H9 (cell line): ENCODE results near the gene NPNT. TPM values are rescaled to one million over a fixed set of nuclear protein-coding genes. Genes with fewer than 3 reads are reported as not detected.

ENCODE experiments used
- DNase-seq: peaks from one replicate; pipeline ENCODE4 v3.0.0-alpha.2; 2017
- H2AFZ ChIP-seq: one replicate; pipeline ENCODE4 v1.6.1; 2013; ENCODE audit warnings: mild to moderate bottlenecking, low read length, control low read depth, moderate library complexity
- H2AK5ac ChIP-seq: 2 replicates; pipeline ENCODE4 v1.6.1; 2013; ENCODE audit warnings: low read length, control low read depth, mixed read lengths; ENCODE audit not compliant: insufficient read length
- H2BK120ac ChIP-seq: one replicate; pipeline ENCODE4 v1.6.1; 2013; ENCODE audit warnings: low read depth, mild to moderate bottlenecking, low read length, control low read depth, inconsistent platforms; ENCODE audit not compliant: poor library complexity, severe bottlenecking
- H2BK12ac ChIP-seq: 2 replicates; pipeline ENCODE4 v1.6.1; 2013; ENCODE audit warnings: low read length, control low read depth, mixed read lengths, low read depth; ENCODE audit not compliant: insufficient read length
- H2BK15ac ChIP-seq: 2 replicates; pipeline ENCODE4 v1.6.1; 2013; ENCODE audit warnings: low read depth, low read length, control low read depth
- H2BK20ac ChIP-seq: one replicate; pipeline ENCODE4 v1.6.1; 2013; ENCODE audit warnings: low read depth, mild to moderate bottlenecking, low read length, control low read depth, inconsistent platforms; ENCODE audit not compliant: poor library complexity, severe bottlenecking
- H2BK5ac ChIP-seq: 2 replicates; pipeline ENCODE4 v1.6.1; 2013; ENCODE audit warnings: low read length, control low read depth, mixed read lengths; ENCODE audit not compliant: insufficient read length
- H3K14ac ChIP-seq: 2 replicates; pipeline ENCODE4 v1.6.1; 2013; ENCODE audit warnings: low read length, control low read depth; ENCODE audit not compliant: insufficient read depth
- H3K18ac ChIP-seq: 2 replicates; pipeline ENCODE4 v1.6.1; 2013; ENCODE audit warnings: low read depth, mild to moderate bottlenecking, mixed read lengths, low read length, control low read depth; ENCODE audit not compliant: insufficient read length
- H3K23ac ChIP-seq: 2 replicates; pipeline ENCODE4 v1.6.1; 2013; ENCODE audit warnings: low read length, control low read depth, mixed read lengths, low read depth; ENCODE audit not compliant: insufficient read length
- H3K23me2 ChIP-seq: 2 replicates; pipeline ENCODE4 v1.6.1; 2013; ENCODE audit warnings: low read depth, mild to moderate bottlenecking, mixed read lengths, low read length, control low read depth; ENCODE audit not compliant: insufficient read length, poor library complexity, severe bottlenecking
- H3K27ac ChIP-seq: 2 replicates; pipeline ENCODE4 v1.5.1; 2013; ENCODE audit warnings: low read length, control low read depth, mixed read lengths, low read depth; ENCODE audit not compliant: insufficient read length
- H3K27me3 ChIP-seq: 2 replicates; pipeline ENCODE4 v1.6.1; 2013; ENCODE audit warnings: low read length, control low read depth, inconsistent platforms; ENCODE audit not compliant: insufficient read depth
- H3K4ac ChIP-seq: 2 replicates; pipeline ENCODE4 v1.6.1; 2013; ENCODE audit warnings: low read depth, mild to moderate bottlenecking, control low read depth, inconsistent platforms, low read length, moderate library complexity
- H3K4me1 ChIP-seq: 2 replicates; pipeline ENCODE4 v1.6.1; 2013; ENCODE audit warnings: low read length, control low read depth, inconsistent platforms; ENCODE audit not compliant: insufficient read depth
- H3K4me2 ChIP-seq: 2 replicates; pipeline ENCODE4 v1.6.1; 2013; ENCODE audit warnings: low read length, control low read depth, mixed read lengths; ENCODE audit not compliant: insufficient read length, insufficient read depth
- H3K56ac ChIP-seq: 2 replicates; pipeline ENCODE4 v1.6.1; 2013; ENCODE audit warnings: low read depth, mild to moderate bottlenecking, mixed read lengths, low read length, control low read depth; ENCODE audit not compliant: insufficient read length
- H3K79me1 ChIP-seq: 2 replicates; pipeline ENCODE4 v1.6.1; 2013; ENCODE audit warnings: low read depth, mild to moderate bottlenecking, moderate library complexity, low read length, control low read depth, inconsistent platforms; ENCODE audit not compliant: insufficient read depth, poor library complexity, severe bottlenecking
- H3K79me2 ChIP-seq: 2 replicates; pipeline ENCODE4 v1.6.1; 2013; ENCODE audit warnings: low read length, control low read depth, inconsistent platforms; ENCODE audit not compliant: insufficient read depth
- H3K9ac ChIP-seq: 2 replicates; pipeline ENCODE4 v1.6.1; 2013; ENCODE audit warnings: low read length, control low read depth, mixed read lengths; ENCODE audit not compliant: insufficient read length; ENCODE audit errors: extremely low read depth
- H3K9me3 ChIP-seq: one replicate; pipeline ENCODE4 v1.6.1; 2013; ENCODE audit warnings: low read depth, low read length, inconsistent platforms; ENCODE audit not compliant: control insufficient read depth
- H3T11ph ChIP-seq: one replicate; pipeline ENCODE4 v1.6.1; 2013; ENCODE audit warnings: mild to moderate bottlenecking, low read length, control low read depth, inconsistent platforms
- H4K20me1 ChIP-seq: one replicate; pipeline ENCODE4 v1.6.1; 2013; ENCODE audit not compliant: control insufficient read depth, insufficient read length, insufficient read depth
- H4K5ac ChIP-seq: 2 replicates; pipeline ENCODE4 v1.6.1; 2013; ENCODE audit warnings: low read depth, mild to moderate bottlenecking, mixed read lengths, low read length, control low read depth; ENCODE audit not compliant: insufficient read length
- H4K8ac ChIP-seq: replicated peaks from 2 replicates; pipeline ENCODE4 v1.6.1; 2013; ENCODE audit warnings: low read length, control low read depth, mixed read lengths, low read depth; ENCODE audit not compliant: insufficient read length
- H4K91ac ChIP-seq: 2 replicates; pipeline ENCODE4 v1.6.1; 2013; ENCODE audit warnings: low read depth, mild to moderate bottlenecking, moderate library complexity, mixed read lengths, low read length, control low read depth; ENCODE audit not compliant: insufficient read length
- H3K27ac Mint-ChIP-seq, 3 experiments: 2 replicates in 2 of 3; 3 replicates in 1 of 3; pipeline ENCODE4 v1.8.0; 2020 to 2021; ENCODE audit warnings: mixed read lengths in 3 of 3, mild to moderate bottlenecking in 1 of 3, moderate library complexity in 1 of 3
- H3K27me3 Mint-ChIP-seq: 2 replicates; pipeline ENCODE4 v1.8.0; 2021; ENCODE audit warnings: low read depth, mild to moderate bottlenecking, moderate library complexity, mixed read lengths
- H3K36me3 Mint-ChIP-seq, 3 experiments: 2 replicates in 2 of 3; 3 replicates in 1 of 3; pipeline ENCODE4 v1.8.0; 2020 to 2021; ENCODE audit warnings: low read depth in 3 of 3, mixed read lengths in 3 of 3; ENCODE audit not compliant: insufficient read depth in 1 of 3
- H3K4me1 Mint-ChIP-seq, 2 experiments: 2 replicates each; pipeline ENCODE4 v1.8.0; 2020; ENCODE audit warnings: mixed read lengths in 2 of 2
- H3K4me3 Mint-ChIP-seq, 2 experiments: 2 replicates in 1 of 2; 3 replicates in 1 of 2; pipeline ENCODE4 v1.8.0; 2020 to 2021; ENCODE audit warnings: mild to moderate bottlenecking in 2 of 2, mixed read lengths in 2 of 2, moderate library complexity in 1 of 2
- H3K9me3 Mint-ChIP-seq, 2 experiments: 2 replicates in 1 of 2; 3 replicates in 1 of 2; pipeline ENCODE4 v1.8.0; 2020; ENCODE audit warnings: mild to moderate bottlenecking in 2 of 2, mixed read lengths in 2 of 2, moderate library complexity in 1 of 2
- WGBS: extraction: QIAGEN DNeasy Blood & Tissue Kit; methylation state at CpG from one replicate; pipeline ENCODE4 v1.1.7; 2013; ENCODE audit warnings: missing lambda C conversion rate, low lambda C conversion rate, mixed read lengths; ENCODE audit not compliant: insufficient read length; ENCODE audit errors: extremely low coverage; 5-methylcytosine and 5-hydroxymethylcytosine counted together
- total RNA-seq: library from RNA; stranded (reverse); gene quantifications from 2 replicates; pipeline ENCODE4 v1.2.1, GENCODE V29; 2021
- TF ChIP-seq, protein P1 (sequence below): fragments of 200-600 bp; sonication (generic); conservative IDR thresholded peaks from 3 replicates; pipeline ENCODE4 v1.8.0; 2021; ENCODE audit warnings: antibody characterized with exemption, mild to moderate bottlenecking

Gene NPNT
- total RNA-seq, 1 experiment from 2014 or later: 0.37 TPM

DNA sequence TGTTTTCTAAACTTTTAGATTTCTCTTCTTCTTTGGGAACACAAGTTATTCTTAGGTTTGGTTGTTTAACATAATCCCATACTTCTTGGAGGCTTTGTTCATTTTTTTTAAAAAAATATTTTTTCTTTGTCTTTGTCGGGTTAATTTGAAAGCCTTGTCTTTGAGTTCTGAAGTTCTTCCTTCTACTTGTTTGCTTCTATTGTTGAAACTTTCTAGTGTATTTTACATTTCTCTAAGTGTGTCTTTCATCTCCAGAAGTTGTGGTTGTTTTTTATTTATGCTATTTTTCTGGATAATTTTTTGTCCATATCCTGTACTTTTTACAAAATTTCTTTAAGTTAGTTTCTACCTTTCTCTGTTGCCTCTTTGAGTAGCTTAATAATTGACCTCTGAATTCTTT, 116.1 kb downstream of the NPNT start:
- no CpG with 5 or more reads among the region's 1 CpG for WGBS

More for the DNA sequence above, 116.1 kb downstream of the NPNT start:
- no peaks in the 10 kb centered on the region for H3K79me2 ChIP-seq
- no peak overlapping the region for H4K91ac ChIP-seq
- no peak overlapping the region for H2AFZ ChIP-seq
- H2BK15ac ChIP-seq: no peak overlapping the region
- H4K8ac ChIP-seq: no peak overlapping the region
- no peak overlapping the region for H3T11ph ChIP-seq
- TF ChIP-seq, protein P1, sequence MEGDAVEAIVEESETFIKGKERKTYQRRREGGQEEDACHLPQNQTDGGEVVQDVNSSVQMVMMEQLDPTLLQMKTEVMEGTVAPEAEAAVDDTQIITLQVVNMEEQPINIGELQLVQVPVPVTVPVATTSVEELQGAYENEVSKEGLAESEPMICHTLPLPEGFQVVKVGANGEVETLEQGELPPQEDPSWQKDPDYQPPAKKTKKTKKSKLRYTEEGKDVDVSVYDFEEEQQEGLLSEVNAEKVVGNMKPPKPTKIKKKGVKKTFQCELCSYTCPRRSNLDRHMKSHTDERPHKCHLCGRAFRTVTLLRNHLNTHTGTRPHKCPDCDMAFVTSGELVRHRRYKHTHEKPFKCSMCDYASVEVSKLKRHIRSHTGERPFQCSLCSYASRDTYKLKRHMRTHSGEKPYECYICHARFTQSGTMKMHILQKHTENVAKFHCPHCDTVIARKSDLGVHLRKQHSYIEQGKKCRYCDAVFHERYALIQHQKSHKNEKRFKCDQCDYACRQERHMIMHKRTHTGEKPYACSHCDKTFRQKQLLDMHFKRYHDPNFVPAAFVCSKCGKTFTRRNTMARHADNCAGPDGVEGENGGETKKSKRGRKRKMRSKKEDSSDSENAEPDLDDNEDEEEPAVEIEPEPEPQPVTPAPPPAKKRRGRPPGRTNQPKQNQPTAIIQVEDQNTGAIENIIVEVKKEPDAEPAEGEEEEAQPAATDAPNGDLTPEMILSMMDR: no peak
- no peak overlapping the region for H3K14ac ChIP-seq
- no peak overlapping the region for H3K4ac ChIP-seq
- no peak overlapping the region for H3K9ac ChIP-seq
- H3K4me3 Mint-ChIP-seq: no peak overlapping the region
- no peaks in the 10 kb centered on the region for H3K27me3 ChIP-seq
- no peak overlapping the region for H3K4me2 ChIP-seq
- H3K79me1 ChIP-seq: no peaks in the 10 kb centered on the region
- no peak overlapping the region for H2BK5ac ChIP-seq
- no peaks in the 10 kb centered on the region for H3K4me1 ChIP-seq
- no peak overlapping the region for H3K18ac ChIP-seq
- H4K20me1 ChIP-seq: no peaks in the 10 kb centered on the region
- no peak overlapping the region for H3K23ac ChIP-seq
- no peaks in the 10 kb centered on the region for H3K23me2 ChIP-seq
- H3K36me3 Mint-ChIP-seq: peaks cover 3 to 14% (median 5%) of the 10 kb centered on the region in 3 experiments; a peak in 4 of 7 replicates
- H3K27ac ChIP-seq: no peak overlapping the region
- no peaks in the 10 kb centered on the region for H3K27me3 Mint-ChIP-seq
- DNase-seq: no peak
- H3K4me1 Mint-ChIP-seq: no peaks in the 10 kb centered on the region
- H4K5ac ChIP-seq: no peak overlapping the region
- H2BK12ac ChIP-seq: no peak overlapping the region
- no peak overlapping the region for H2AK5ac ChIP-seq
- H3K56ac ChIP-seq: no peak overlapping the region
- no peaks in the 10 kb centered on the region for H3K9me3 ChIP-seq
- H3K9me3 Mint-ChIP-seq: peaks cover 11 to 13% of the 10 kb centered on the region in 2 experiments; a peak in 4 of 5 replicates
- H2BK20ac ChIP-seq: no peak overlapping the region
- H2BK120ac ChIP-seq: no peak overlapping the region
- no peak overlapping the region for H3K27ac Mint-ChIP-seq
